Measurements from ENCODE around the gene PLP2.

PLP2 gene

GRCh38 chrX:49209434-49210251 lies 37.9 kb downstream of the PLP2 start:
- peak in 2 of 14 donors; percentile 8 to 84 for DNase-seq

GRCh38 chrX:49210406-49210805 lies 38.7 kb downstream of the PLP2 start:
- no peak for DNase-seq

GRCh38 chrX:49211074-49211473 lies 39.4 kb downstream of the PLP2 start:
- no peak for DNase-seq

GRCh38 chrX:49212209-49212608 lies 40.5 kb downstream of the PLP2 start:
- no peak for DNase-seq

- DNase-seq: no peak
Measured at GRCh38 chrX:49212861-49213260, 41.2 kb downstream of the PLP2 start.

- DNase-seq: no peak
Measured at GRCh38 chrX:49214416-49214815, 42.7 kb downstream of the PLP2 start.

GRCh38 chrX:49214996-49215526 lies 43.4 kb downstream of the PLP2 start:
- DNase-seq: no peak

- no peak for DNase-seq
Measured at GRCh38 chrX:49220100-49220499, 48.4 kb downstream of the PLP2 start.

GRCh38 chrX:49221868-49222267 lies 50.2 kb downstream of the PLP2 start:
- no peak for DNase-seq
